Measurements from ENCODE around the gene PTRHD1. TPM values are rescaled to one million over a fixed set of nuclear protein-coding genes. Genes with fewer than 3 reads are reported as not detected.
"Not testable (repeated sequence)": the region's sequence is repeated elsewhere in the genome, so short reads cannot be mapped to it uniquely, and the experiment has no call there.

Gene PTRHD1
- polyA plus RNA-seq, 1 of the 3 experiments (the other 2 are of a cell fraction), result 74.4 TPM

- TF ChIP-seq YY1 (IDR thresholded peaks at IDR 0.05; ENCODE audit: low read depth) (no peak), MEF2A (IDR thresholded peaks at IDR 0.05; ENCODE audit: borderline replicate concordance, low read depth) (no peak)
- TF ChIP-seq, protein P1, sequence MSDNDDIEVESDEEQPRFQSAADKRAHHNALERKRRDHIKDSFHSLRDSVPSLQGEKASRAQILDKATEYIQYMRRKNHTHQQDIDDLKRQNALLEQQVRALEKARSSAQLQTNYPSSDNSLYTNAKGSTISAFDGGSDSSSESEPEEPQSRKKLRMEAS (IDR thresholded peaks at IDR 0.05; ENCODE audit: low read depth), result no peak
Measured at GRCh38 chr2:24836706-24837105, 43.5 kb upstream of the PTRHD1 start (continued).

GRCh38 chr2:24836206-24836605, 43.0 kb upstream of the PTRHD1 start:
- WGBS (ENCODE audit: low lambda C conversion rate), result 96% methylated on average over 8 of the region's 8 CpGs
- Histone ChIP-seq H3K4me2 (no peak overlapping the region), H3K79me2 (ENCODE audit: insufficient read depth) (no peaks in the 10 kb centered on the region), H3K9me2 (no peaks in the 10 kb centered on the region), H3K4me3 (ENCODE audit: low read depth in 2 of 2, low read length in 1 of 2) (no peak overlapping the region), H3K9ac (no peak overlapping the region), H2AFZ (ENCODE audit: low read depth) (no peak overlapping the region), H3F3A (replicated peaks; ENCODE audit: insufficient read depth) (no peaks in the 10 kb centered on the region), H3K9me3 (no peaks in the 10 kb centered on the region), H3K27me3 (ENCODE audit: insufficient read depth) (no peaks in the 10 kb centered on the region), H3K36me3 (replicated peaks in 1 of 2; ENCODE audit: control insufficient read depth in 1 of 2, insufficient read depth in 2 of 2, low read length in 1 of 2) (peaks cover 0 to 2% of the 10 kb centered on the region in 2 experiments), H4K20me1 (ENCODE audit: insufficient read depth) (no peaks in the 10 kb centered on the region), H3K4me1 (ENCODE audit: control insufficient read depth in 1 of 2, insufficient read depth in 2 of 2, low read depth in 1 of 2, low read length in 1 of 2) (no peaks in the 10 kb centered on the region; a peak in 1 of 4 replicates), H3K27ac (ENCODE audit: low read depth in 2 of 2, low read length in 1 of 2) (no peak overlapping the region)
- TF ChIP-seq TCF12 (IDR thresholded peaks at IDR 0.05), result no peak
- DNase-seq, result no peak
- CTCF ChIA-PET, result interaction anchor here (1.3 to 16.7 kb wide), 3 partner anchors 9 to 427 kb away, joined by 4 to 269 read pairs (median 45); no protein-coding TSS in a partner anchor
- POLR2A ChIA-PET, result no interaction called here

DNA sequence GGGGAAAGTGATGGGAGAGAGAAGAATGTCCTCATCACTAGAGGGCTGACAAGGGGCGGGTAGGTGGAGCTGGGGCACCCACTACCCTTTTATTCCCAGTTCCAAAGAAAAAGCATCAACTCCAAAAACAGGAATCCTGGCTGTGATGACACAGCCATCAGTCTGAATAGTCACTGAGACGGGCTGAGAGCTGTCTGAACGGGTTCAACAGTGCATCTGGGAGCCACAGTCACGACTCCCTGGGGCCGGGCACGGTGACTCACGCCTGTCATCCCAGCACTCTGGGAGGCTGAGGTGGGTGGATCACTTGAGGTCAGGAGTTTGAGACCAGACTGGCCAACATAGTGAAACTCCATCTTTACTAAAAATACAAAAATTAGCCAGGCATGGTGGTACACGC, 42.2 kb upstream of the PTRHD1 start:
- CTCF ChIA-PET, result interaction anchor here (0.5 to 16.7 kb wide), 4 partner anchors 9 to 1092 kb away, joined by 3 to 269 read pairs (median 24); no protein-coding TSS in a partner anchor
- POLR2A ChIA-PET; H3K79me2 ChIP-seq (ENCODE audit: insufficient read depth); H3K27ac ChIP-seq (ENCODE audit: low read depth in 2 of 2, low read length in 1 of 2); H3K9me3 ChIP-seq; H3K9me2 ChIP-seq; DNase-seq; H3K27me3 ChIP-seq (ENCODE audit: insufficient read depth); H4K20me1 ChIP-seq (ENCODE audit: insufficient read depth); H3K4me1 ChIP-seq (ENCODE audit: control insufficient read depth in 1 of 2, insufficient read depth in 2 of 2, low read depth in 1 of 2, low read length in 1 of 2); H3F3A ChIP-seq (replicated peaks; ENCODE audit: insufficient read depth); H3K36me3 ChIP-seq (replicated peaks in 1 of 2; ENCODE audit: control insufficient read depth in 1 of 2, insufficient read depth in 2 of 2, low read length in 1 of 2); H3K4me2 ChIP-seq; H3K4me3 ChIP-seq (ENCODE audit: low read depth in 2 of 2, low read length in 1 of 2); H3K9ac ChIP-seq; H2AFZ ChIP-seq (ENCODE audit: low read depth): not testable (repeated sequence)
- 55% methylated on average over 8 of the region's 8 CpGs for WGBS (ENCODE audit: low lambda C conversion rate)
- peak; percentile 25; the same call in 1 of the 2 replicates for TF ChIP-seq FOSL2 (IDR thresholded peaks at IDR 0.05; ENCODE audit: borderline replicate concordance, low read depth)

DNA sequence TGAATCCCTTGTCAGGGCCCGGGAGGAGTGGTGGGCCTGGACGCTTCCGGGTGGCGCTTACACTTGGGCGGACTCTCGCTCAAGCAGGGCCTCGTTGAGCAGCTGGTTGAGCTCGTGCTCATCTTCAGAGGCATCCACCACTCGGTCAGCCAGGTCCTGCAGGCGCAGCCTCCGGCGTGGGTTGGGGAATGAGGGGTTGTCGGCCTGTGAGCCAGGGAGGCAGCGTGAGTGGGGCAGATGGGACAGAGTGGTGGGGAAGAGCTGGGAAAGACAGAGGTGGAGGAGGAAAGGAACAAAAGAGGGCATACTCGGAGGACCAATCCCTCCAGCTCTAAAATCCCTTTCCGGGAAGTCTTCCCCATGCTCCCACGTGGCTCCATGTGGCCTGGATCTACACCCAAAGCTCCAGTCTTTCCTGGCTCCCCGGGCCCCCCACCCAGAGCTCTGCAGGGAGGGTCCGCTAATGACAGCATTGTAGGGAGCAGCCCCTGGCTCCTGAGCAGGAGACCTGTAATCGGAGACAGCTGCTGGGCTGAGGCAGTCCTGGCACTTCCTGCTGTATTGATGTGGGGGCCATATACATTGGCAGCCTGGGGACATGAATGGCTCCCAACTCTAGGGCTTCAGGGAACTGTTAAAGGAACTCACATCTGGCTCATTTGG, 41.7 kb upstream of the PTRHD1 start:
- Histone ChIP-seq H2AFZ (ENCODE audit: low read depth) (no peak overlapping the region), H3K27ac (ENCODE audit: low read depth in 2 of 2, low read length in 1 of 2) (no peak overlapping the region), H3K4me3 (ENCODE audit: low read depth in 2 of 2, low read length in 1 of 2) (no peak overlapping the region), H3K27me3 (ENCODE audit: insufficient read depth) (no peaks in the 10 kb centered on the region), H4K20me1 (ENCODE audit: insufficient read depth) (no peaks in the 10 kb centered on the region), H3K4me1 (ENCODE audit: control insufficient read depth in 1 of 2, insufficient read depth in 2 of 2, low read depth in 1 of 2, low read length in 1 of 2) (no peaks in the 10 kb centered on the region; a peak in 1 of 4 replicates), H3F3A (replicated peaks; ENCODE audit: insufficient read depth) (no peaks in the 10 kb centered on the region), H3K79me2 (ENCODE audit: insufficient read depth) (no peaks in the 10 kb centered on the region), H3K36me3 (replicated peaks in 1 of 2; ENCODE audit: control insufficient read depth in 1 of 2, insufficient read depth in 2 of 2, low read length in 1 of 2) (peaks cover 0 to 2% of the 10 kb centered on the region in 2 experiments), H3K9me3 (no peaks in the 10 kb centered on the region), H3K4me2 (no peak overlapping the region), H3K9me2 (no peaks in the 10 kb centered on the region), H3K9ac (no peak overlapping the region)
- TF ChIP-seq FOSL2 (IDR thresholded peaks at IDR 0.05; ENCODE audit: borderline replicate concordance, low read depth) (no peak), EP300 (IDR thresholded peaks at IDR 0.05; ENCODE audit: borderline replicate concordance in 1 of 2, low read depth in 1 of 2, low read length in 1 of 2) (no peak), FOXJ3 (CRISPR knock-in tag; IDR thresholded peaks at IDR 0.05) (no peak), RCOR1 (IDR thresholded peaks at IDR 0.05; ENCODE audit: low read length) (no peak), JUND (IDR thresholded peaks at IDR 0.05) (no peak), NRF1 (IDR thresholded peaks at IDR 0.05; ENCODE audit: low read depth, low read length) (no peak), IRF3 (IDR thresholded peaks at IDR 0.05; ENCODE audit: low read depth, low read length) (no peak)
- TF ChIP-seq, protein P2, sequence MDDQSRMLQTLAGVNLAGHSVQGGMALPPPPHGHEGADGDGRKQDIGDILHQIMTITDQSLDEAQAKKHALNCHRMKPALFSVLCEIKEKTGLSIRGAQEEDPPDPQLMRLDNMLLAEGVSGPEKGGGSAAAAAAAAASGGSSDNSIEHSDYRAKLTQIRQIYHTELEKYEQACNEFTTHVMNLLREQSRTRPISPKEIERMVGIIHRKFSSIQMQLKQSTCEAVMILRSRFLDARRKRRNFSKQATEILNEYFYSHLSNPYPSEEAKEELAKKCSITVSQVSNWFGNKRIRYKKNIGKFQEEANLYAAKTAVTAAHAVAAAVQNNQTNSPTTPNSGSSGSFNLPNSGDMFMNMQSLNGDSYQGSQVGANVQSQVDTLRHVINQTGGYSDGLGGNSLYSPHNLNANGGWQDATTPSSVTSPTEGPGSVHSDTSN (IDR thresholded peaks at IDR 0.05), result no peak
- TF ChIP-seq, protein P1 (IDR thresholded peaks at IDR 0.05; ENCODE audit: low read depth), result no peak
- whole genome bisulfite sequencing (ENCODE audit: low lambda C conversion rate), result 95% methylated on average over 19 of the region's 20 CpGs
- CTCF ChIA-PET, result interaction anchor here (1.3 to 16.7 kb wide), 3 partner anchors 8 to 426 kb away, joined by 4 to 269 read pairs (median 45); no protein-coding TSS in a partner anchor
- POLR2A ChIA-PET, result no interaction called here
- DNase-seq, result no peak
